GM23248 (cell line): ENCODE measurements around the gene MAMDC4.

Source experiments
- EZH2 ChIP-seq: fragments of 200-600 bp; sonication (generic); IDR thresholded peaks from 2 replicates; pipeline ENCODE4 v1.6.1; 2018; ENCODE audit warnings: antibody characterized with exemption, mild to moderate bottlenecking; ENCODE audit not compliant: insufficient read depth, poor library complexity, severe bottlenecking
- EZH2phosphoT487 ChIP-seq: fragments of 200-600 bp; sonication (generic); IDR thresholded peaks from 2 replicates; pipeline ENCODE4 v1.6.1; 2018; ENCODE audit warnings: antibody characterized with exemption, moderate library complexity, mild to moderate bottlenecking, low read depth; ENCODE audit not compliant: insufficient read depth

- TF ChIP-seq EZH2 (no peak), EZH2phosphoT487 (no peak)
Observed at GRCh38 chr9:136847088-136847825, 4.9 kb upstream of the MAMDC4 start.
